HG03045 (cell line): ENCODE data around the gene TIE1.
"Not testable (repeated sequence)": the region's sequence is repeated elsewhere in the genome, so short reads cannot be mapped to it uniquely, and the experiment has no call there.

Experiments used
- ATAC-seq: cut with Tn5 transposase; IDR thresholded peaks from one replicate; pipeline ENCODE4 v1.9.1; 2021; ENCODE audit warnings: mild to moderate bottlenecking, moderate library complexity; ENCODE audit not compliant: unreplicated experiment

Gene TIE1

DNA sequence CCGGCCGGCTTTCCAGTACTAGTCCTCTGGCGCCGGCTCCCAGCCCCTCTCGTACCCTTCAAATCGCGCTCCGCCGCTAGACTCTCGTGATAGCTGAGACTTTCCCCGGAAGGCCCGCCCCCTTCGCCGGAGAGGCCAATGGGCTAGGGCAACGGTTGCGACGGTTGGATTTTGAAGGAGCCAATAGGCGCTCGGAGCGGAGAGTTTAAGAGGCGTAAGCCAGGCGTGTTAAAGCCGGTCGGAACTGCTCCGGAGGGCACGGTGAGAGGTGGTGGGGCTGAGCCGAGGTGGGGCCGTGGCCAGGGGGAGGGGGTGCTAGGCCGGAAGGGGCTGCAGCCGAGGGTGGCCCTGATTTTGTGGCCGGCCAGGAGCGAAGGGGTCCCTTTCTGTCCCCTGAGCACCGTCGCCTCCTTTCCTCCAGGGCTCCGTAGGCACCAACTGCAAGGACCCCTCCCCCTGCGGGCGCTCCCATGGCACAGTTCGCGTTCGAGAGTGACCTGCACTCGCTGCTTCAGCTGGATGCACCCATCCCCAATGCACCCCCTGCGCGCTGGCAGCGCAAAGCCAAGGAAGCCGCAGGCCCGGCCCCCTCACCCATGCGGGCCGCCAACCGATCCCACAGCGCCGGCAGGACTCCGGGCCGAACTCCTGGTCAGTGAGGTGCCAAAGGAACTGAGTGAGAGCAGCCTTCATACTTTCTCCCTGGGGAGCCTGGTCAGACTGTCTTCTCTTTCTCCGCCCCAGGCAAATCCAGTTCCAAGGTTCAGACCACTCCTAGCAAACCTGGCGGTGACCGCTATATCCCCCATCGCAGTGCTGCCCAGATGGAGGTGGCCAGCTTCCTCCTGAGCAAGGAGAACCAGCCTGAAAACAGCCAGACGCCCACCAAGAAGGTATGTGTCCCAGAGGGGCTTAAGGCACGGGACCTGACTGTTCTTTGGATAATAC, 58.2 kb downstream of the TIE1 start, which contains the start of gene CDC20:
Gene CDC20, plus strand, starts transcription at position 236 of the 948 bp plus-strand sequence. Its CDS starts 235 bp downstream, at position 471.
- ATAC-seq, result peak; percentile 93

DNA sequence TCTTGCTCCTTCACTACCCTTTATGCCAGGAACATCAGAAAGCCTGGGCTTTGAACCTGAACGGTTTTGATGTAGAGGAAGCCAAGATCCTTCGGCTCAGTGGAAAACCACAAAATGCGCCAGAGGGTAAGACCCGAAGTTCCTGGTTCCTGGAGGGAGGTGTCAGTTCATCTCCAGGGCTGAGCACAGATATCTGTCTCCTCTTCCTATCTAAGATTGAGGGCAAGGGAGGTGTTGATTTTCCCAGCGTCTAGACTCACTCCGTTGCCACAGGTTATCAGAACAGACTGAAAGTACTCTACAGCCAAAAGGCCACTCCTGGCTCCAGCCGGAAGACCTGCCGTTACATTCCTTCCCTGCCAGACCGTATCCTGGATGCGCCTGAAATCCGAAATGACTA, 58.9 kb downstream of the TIE1 start:
- ATAC-seq, result no peak

- ATAC-seq, result no peak
Measured at GRCh38 chr1:43360616-43361015, 59.8 kb downstream of the TIE1 start.

DNA sequence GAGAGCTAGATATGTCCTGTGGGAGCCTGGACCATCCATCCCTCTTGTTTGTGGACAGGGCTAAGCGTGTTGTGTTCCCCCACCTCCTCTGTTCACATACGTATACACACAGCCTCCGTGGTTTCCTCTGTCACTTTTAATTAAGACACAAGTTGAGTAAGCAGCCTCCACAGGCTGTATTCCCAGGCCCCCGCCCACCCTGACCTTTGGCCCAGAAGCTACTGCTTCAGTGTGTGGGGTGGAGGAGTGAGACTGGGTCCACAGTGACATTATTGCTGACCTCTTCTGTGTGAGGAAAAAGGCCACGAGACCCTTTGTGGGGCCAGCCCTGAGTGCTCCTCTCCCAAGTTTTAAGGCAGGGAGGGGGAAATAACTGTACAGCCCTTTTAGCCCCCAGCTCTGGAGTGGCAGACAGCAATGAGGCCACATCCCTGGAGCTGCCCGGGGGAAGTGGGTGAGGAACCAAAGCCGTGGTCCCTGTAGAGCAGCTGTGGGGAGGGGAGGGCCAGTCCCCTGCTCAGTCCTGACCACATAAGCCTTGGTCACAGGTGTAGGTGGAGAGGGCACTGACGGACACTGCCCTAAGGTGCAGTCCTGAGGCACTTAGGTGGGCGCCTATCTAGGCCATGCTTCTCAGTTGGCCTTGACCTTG, 62.6 kb downstream of the TIE1 start:
- ATAC-seq, result no peak

- ATAC-seq, result no peak
Measured at GRCh38 chr1:43363935-43364525, 63.2 kb downstream of the TIE1 start.

GRCh38 chr1:43365678-43366077, 64.9 kb downstream of the TIE1 start:
- ATAC-seq, result no peak

GRCh38 chr1:43366179-43366578, 65.4 kb downstream of the TIE1 start:
- no peak for ATAC-seq

GRCh38 chr1:43366601-43367025, 65.8 kb downstream of the TIE1 start:
- ATAC-seq, result no peak

- ATAC-seq, result peak; percentile 53
Measured at GRCh38 chr1:43367026-43367903, 66.5 kb downstream of the TIE1 start.

DNA sequence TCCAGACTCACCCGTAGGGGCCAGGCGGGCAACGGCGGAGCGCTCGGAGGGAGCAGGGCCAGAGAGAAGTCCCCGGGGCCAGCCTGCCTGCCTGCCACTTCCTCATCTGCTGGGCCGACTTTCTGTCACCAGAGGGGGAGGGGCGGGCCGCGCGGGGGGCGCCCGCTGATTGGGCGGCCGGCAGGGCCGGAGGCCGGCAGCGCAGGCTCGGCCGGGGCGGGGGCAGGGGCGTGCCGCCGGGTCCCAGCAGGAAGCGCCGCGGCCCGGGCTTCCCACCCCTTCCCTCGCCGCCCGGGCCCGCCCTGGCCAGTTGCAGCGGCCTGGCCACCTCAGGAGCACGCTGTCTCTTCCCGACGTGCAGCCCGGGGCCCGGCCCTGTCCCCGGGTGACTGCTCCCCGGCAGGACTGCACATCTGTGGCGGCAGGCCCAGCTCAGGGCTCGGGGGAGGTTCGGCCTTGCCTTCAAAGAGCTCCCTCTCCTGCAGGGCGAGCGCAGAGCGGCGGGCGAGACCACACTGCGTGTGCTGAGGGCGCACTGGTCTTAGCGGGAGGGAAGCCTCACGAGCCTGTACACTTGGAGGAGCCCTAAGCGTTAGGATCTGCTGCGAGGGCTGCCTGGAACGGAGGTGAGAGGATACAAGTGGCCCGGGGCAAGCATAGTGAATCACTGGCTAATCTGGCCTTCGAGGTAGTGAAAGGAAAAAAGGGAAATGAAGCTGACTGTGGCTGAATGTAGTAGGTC, 67.3 kb downstream of the TIE1 start, which contains the start of gene ELOVL1:
Gene ELOVL1, minus strand, starts transcription at position 108 of the 742 bp plus-strand sequence. CDS start 2,402 bp downstream, outside the sequence.
- peak; percentile 73 for ATAC-seq

DNA sequence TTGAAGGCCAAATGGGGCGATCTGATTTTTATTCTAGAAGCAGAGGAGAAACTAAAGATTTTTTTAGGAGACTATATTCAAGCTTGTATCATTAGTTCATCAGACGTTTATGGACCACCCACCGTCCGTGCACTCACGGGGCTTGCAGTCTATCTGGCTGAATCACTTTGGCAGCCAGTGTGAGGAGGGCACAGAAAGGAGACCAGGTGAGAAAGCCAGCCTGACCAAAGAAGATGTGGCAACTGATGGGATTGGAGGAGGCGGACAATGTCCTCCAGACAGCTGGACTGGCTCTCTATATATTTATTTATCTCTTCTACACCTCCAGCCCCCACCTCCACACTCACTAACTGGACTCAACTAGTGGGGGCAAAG, 67.9 kb downstream of the TIE1 start:
- ATAC-seq, result no peak

DNA sequence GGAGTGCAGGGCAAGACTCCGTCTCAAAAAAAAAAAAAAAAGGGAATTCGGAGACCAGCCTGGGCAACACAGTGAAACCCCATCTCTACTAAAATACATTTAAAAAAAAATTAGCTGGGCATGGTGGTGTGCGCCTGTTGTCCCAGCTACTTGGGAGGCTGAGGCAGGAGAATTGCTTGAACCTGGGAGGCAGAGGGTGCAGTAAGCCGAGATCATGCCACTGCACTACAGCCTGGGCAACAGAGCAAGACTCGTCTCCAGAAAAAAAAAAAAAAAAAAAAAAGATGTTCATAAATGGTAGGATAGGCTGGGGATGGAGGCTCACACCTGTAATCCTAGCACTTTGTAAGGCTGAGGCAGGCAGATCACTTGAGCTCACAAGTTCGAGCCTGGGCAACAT, 69.0 kb downstream of the TIE1 start:
- ATAC-seq, result not testable (repeated sequence)

GRCh38 chr1:43370564-43370963, 69.8 kb downstream of the TIE1 start:
- no peak for ATAC-seq

- ATAC-seq, result no peak
Measured at GRCh38 chr1:43372172-43372571, 71.4 kb downstream of the TIE1 start.
